HFFc6 (cell line): ENCODE results near the gene PDE1A. TPM values are rescaled to one million over a fixed set of nuclear protein-coding genes. Genes with fewer than 3 reads are reported as not detected.
A peak's percentile ranks its signal among the peaks of the same experiment; 100 is the strongest.

Experiments used
- DNase-seq: peaks from one replicate; pipeline ENCODE4 v3.0.0-alpha.2; 2018
- H3K27ac Mint-ChIP-seq: 2 replicates; pipeline ENCODE4 v1.8.0; 2020; ENCODE audit warnings: mild to moderate bottlenecking, mixed read lengths
- H3K27me3 Mint-ChIP-seq: 2 replicates; pipeline ENCODE4 v1.8.0; 2021; ENCODE audit warnings: mild to moderate bottlenecking, moderate library complexity, mixed read lengths; ENCODE audit not compliant: insufficient read depth
- H3K36me3 Mint-ChIP-seq: 2 replicates; pipeline ENCODE4 v1.8.0; 2021; ENCODE audit warnings: low read depth, mixed read lengths
- H3K4me1 Mint-ChIP-seq: 2 replicates; pipeline ENCODE4 v1.8.0; 2020; ENCODE audit warnings: low read depth, mixed read lengths
- H3K4me3 Mint-ChIP-seq: 2 replicates; pipeline ENCODE4 v1.8.0; 2020; ENCODE audit warnings: mild to moderate bottlenecking, moderate library complexity, mixed read lengths
- H3K9me3 Mint-ChIP-seq: 2 replicates; pipeline ENCODE4 v1.8.0; 2020; ENCODE audit warnings: mild to moderate bottlenecking, mixed read lengths
- total RNA-seq, 6 experiments: library from RNA; stranded (reverse); fragmentation: NEBNext Ultra II Directional; extraction: Animal tissue kit (Norgen Biotek cat#: 25700); gene quantifications; 2 replicates in 1 of 6; 3 replicates in 5 of 6; pipeline ENCODE4 v1.2.3, GENCODE V29; 2021
- TF ChIP-seq, protein P1 (sequence below): fragments of 200-600 bp; sonication (generic); IDR thresholded peaks from 2 replicates; pipeline ENCODE4 v1.5.0; 2021; ENCODE audit warnings: antibody characterized with exemption, mild to moderate bottlenecking

Gene PDE1A
- total RNA-seq, 6 experiments from 2014 or later: 2.7 to 8.0 (median 3.9) TPM

DNA sequence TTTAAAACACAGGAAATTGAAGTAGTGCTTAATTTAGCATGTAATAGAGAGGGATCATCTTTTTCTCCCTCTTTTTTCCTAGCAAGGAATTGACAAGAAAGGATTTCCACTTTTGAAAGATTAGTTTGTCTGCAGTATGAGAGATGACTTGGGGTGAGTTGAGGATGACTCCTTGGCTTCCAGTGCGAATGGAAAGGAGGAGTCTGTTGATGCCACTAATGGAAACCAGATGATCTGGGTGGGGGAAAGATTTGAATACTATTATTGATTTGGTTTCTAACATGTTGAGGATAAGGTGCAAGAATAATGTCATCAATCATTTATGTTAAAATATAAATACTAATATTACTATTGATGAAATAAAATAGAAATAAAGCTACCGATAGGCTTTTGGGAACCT is 235.8 kb downstream of the PDE1A start:
- Mint-ChIP-seq H3K36me3 (no peaks in the 10 kb centered on the region), H3K27me3 (no peaks in the 10 kb centered on the region), H3K4me1 (peaks cover 12% of the 10 kb centered on the region), H3K27ac (no peak overlapping the region), H3K9me3 (no peaks in the 10 kb centered on the region), H3K4me3 (no peak overlapping the region)
- TF ChIP-seq, protein P1, sequence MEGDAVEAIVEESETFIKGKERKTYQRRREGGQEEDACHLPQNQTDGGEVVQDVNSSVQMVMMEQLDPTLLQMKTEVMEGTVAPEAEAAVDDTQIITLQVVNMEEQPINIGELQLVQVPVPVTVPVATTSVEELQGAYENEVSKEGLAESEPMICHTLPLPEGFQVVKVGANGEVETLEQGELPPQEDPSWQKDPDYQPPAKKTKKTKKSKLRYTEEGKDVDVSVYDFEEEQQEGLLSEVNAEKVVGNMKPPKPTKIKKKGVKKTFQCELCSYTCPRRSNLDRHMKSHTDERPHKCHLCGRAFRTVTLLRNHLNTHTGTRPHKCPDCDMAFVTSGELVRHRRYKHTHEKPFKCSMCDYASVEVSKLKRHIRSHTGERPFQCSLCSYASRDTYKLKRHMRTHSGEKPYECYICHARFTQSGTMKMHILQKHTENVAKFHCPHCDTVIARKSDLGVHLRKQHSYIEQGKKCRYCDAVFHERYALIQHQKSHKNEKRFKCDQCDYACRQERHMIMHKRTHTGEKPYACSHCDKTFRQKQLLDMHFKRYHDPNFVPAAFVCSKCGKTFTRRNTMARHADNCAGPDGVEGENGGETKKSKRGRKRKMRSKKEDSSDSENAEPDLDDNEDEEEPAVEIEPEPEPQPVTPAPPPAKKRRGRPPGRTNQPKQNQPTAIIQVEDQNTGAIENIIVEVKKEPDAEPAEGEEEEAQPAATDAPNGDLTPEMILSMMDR: no peak
- DNase-seq: no peak

DNA sequence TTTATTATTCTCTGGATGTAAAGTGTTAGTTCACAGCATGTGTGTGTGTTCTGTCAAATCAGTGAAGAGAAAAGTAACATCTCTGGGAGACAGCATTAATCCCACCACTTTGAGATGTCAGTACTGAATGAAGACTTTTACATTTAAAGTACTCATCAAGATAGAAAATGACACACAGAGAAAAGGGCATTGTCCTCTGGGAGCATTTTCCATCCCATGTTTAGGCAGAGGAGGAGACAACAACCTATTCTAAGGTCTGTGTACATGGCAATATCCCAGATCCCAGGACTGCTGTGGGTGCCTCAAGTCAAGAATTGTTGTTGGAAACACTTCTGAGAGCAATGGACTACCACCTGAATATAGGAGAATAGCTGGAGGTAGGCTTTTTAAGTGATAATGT is 239.7 kb downstream of the PDE1A start:
- no peaks in the 10 kb centered on the region for H3K36me3 Mint-ChIP-seq
- no peak overlapping the region for H3K4me3 Mint-ChIP-seq
- no peaks in the 10 kb centered on the region for H3K27me3 Mint-ChIP-seq
- DNase-seq: no peak
- TF ChIP-seq, protein P1: no peak
- H3K9me3 Mint-ChIP-seq: no peaks in the 10 kb centered on the region
- no peak overlapping the region for H3K27ac Mint-ChIP-seq
- peaks cover 17% of the 10 kb centered on the region for H3K4me1 Mint-ChIP-seq

DNA sequence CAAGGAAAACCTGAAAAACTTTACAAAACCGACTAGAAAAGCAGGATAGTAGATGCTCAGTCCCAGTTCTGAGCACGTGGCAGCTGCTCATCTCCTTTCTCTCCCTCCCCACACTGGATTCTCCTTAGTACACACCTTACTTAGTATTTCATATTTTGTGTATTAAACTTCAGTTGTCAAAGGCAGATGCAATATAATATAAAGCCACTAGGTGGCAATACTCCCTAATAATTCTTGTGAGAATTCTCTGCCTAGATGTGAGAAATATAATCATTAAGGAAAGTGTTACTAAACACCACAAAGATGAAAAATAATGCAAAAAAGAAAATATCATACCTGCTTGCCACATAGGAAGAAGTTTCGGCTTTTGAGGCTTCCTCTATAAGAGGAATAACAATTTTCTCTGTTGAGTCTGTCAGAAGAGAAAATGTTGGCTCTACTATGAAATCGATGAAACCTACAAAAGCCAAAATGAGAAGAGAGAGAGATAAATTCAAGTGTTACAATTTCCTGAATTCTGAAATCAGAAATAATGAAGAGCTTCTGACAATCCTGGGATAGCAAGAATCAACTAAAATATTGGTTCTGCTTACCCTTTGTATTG is 240.6 kb downstream of the PDE1A start:
- no peak overlapping the region for H3K4me3 Mint-ChIP-seq
- H3K27me3 Mint-ChIP-seq: no peaks in the 10 kb centered on the region
- no peaks in the 10 kb centered on the region for H3K9me3 Mint-ChIP-seq
- no peaks in the 10 kb centered on the region for H3K36me3 Mint-ChIP-seq
- H3K27ac Mint-ChIP-seq: no peak overlapping the region
- peaks cover 17% of the 10 kb centered on the region for H3K4me1 Mint-ChIP-seq
- DNase-seq: peak; percentile 46
- TF ChIP-seq, protein P1: peak; percentile 97

DNA sequence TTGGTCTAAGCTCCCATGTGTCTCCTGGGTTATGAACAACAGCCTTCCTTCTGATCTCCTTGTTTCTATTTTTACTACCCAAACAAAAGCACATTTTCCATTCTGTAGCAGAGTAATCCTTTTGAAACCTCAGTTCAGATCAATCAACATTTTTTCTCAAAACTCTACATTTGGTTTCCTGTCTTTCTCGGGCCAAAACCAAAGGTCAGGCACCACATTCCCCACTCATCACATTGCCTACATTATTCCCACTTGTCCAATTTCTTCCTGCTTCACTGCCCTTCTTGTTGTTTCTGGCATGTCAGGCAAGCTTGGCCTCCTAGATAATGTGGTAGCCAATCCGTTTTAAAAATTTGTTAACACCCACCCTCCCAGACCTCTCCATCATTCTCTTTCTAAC is 244.4 kb downstream of the PDE1A start:
- H3K27me3 Mint-ChIP-seq: peaks cover 2% of the 10 kb centered on the region; the same call in 1 of the 2 replicates
- TF ChIP-seq, protein P1: no peak
- no peak overlapping the region for H3K27ac Mint-ChIP-seq
- H3K4me1 Mint-ChIP-seq: peaks cover 6% of the 10 kb centered on the region
- H3K36me3 Mint-ChIP-seq: no peaks in the 10 kb centered on the region
- H3K9me3 Mint-ChIP-seq: no peaks in the 10 kb centered on the region
- DNase-seq: no peak
- H3K4me3 Mint-ChIP-seq: no peak overlapping the region

- Mint-ChIP-seq H3K9me3 (no peaks in the 10 kb centered on the region), H3K27ac (no peak overlapping the region), H3K4me3 (no peak overlapping the region), H3K4me1 (peaks cover 6% of the 10 kb centered on the region), H3K27me3 (peaks cover 2% of the 10 kb centered on the region; the same call in 1 of the 2 replicates), H3K36me3 (no peaks in the 10 kb centered on the region)
- TF ChIP-seq, protein P1: no peak
- no peak for DNase-seq
Observed at GRCh38 chr2:182181381-182181780, 245.5 kb downstream of the PDE1A start.
